HepG2 (cell line): ENCODE measurements around the gene ITPR1. TPM values are rescaled to one million over a fixed set of nuclear protein-coding genes. Genes with fewer than 3 reads are reported as not detected.

Source experiments
- FOXA1 ChIP-seq, 2 experiments: fragments of 450-650 bp in 1 of 2; sonication (generic) in 1 of 2; formaldehyde crosslinking in 1 of 2; IDR thresholded peaks; 2 replicates each; pipeline versions ENCODE4 v1.4.0 to v1.6.1; 2016 to 2020; ENCODE audit warnings: missing genetic modification reagents in 1 of 2
- IKZF1 ChIP-seq: fragments of 450-650 bp; IDR thresholded peaks from 2 replicates; pipeline ENCODE4 v1.7.1; 2016
- RBM22 ChIP-seq: fragments of 200-400 bp; formaldehyde crosslinking; optimal IDR thresholded peaks from 2 replicates; pipeline ENCODE3; 2017; ENCODE audit warnings: mild to moderate bottlenecking, low read length, moderate library complexity
- REL ChIP-seq: sonication (generic); formaldehyde crosslinking; conservative IDR thresholded peaks from 2 replicates; pipeline ENCODE4 v1.8.0; 2022; ENCODE audit warnings: mild to moderate bottlenecking, missing genetic modification reagents, moderate library complexity
- RFX3 ChIP-seq: IDR thresholded peaks from 2 replicates; pipeline ENCODE4 v1.6.1; 2016; ENCODE audit warnings: missing biosample characterization, missing genetic modification reagents
- TCF12 ChIP-seq, 2 experiments: fragments of 450-650 bp in 1 of 2; sonication (generic) in 1 of 2; formaldehyde crosslinking in 1 of 2; IDR thresholded peaks; 2 replicates each; pipeline versions ENCODE4 v1.6.1 to v1.8.0; 2017 to 2022; ENCODE audit warnings: antibody characterized with exemption in 1 of 2, mild to moderate bottlenecking in 1 of 2, missing genetic modification reagents in 1 of 2, moderate library complexity in 1 of 2
- ZBED4 ChIP-seq: sonication (generic); formaldehyde crosslinking; IDR thresholded peaks from 2 replicates; pipeline ENCODE4 v1.4.0; 2020; ENCODE audit warnings: missing genetic modification reagents, borderline replicate concordance
- ZBTB14 ChIP-seq: sonication (generic); formaldehyde crosslinking; IDR thresholded peaks from 2 replicates; pipeline ENCODE4 v1.4.0; 2020; ENCODE audit warnings: missing genetic modification reagents
- ZBTB20 ChIP-seq: sonication (generic); formaldehyde crosslinking; IDR thresholded peaks from 2 replicates; pipeline ENCODE4 v1.8.1; 2023; ENCODE audit warnings: missing genetic modification reagents, low read depth, mild to moderate bottlenecking, borderline replicate concordance
- ZNF282 ChIP-seq: fragments of 450-650 bp; IDR thresholded peaks from 2 replicates; pipeline ENCODE4 v1.6.1; 2018; ENCODE audit not compliant: partially characterized antibody
- ZNF350 ChIP-seq: sonication (generic); formaldehyde crosslinking; IDR thresholded peaks from 2 replicates; pipeline ENCODE4 v1.4.0; 2020; ENCODE audit warnings: mild to moderate bottlenecking, low read depth, missing genetic modification reagents, borderline replicate concordance
- ZNF512 ChIP-seq: sonication (generic); formaldehyde crosslinking; IDR thresholded peaks from 2 replicates; pipeline ENCODE4 v1.4.0; 2020; ENCODE audit warnings: mild to moderate bottlenecking, missing genetic modification reagents
- ZNF564 ChIP-seq: sonication (generic); formaldehyde crosslinking; IDR thresholded peaks from 2 replicates; pipeline ENCODE4 v1.8.1; 2023; ENCODE audit warnings: mild to moderate bottlenecking, missing genetic modification reagents
- ZNF619 ChIP-seq: sonication (generic); formaldehyde crosslinking; IDR thresholded peaks from 2 replicates; pipeline ENCODE4 v1.4.0; 2020; ENCODE audit warnings: mild to moderate bottlenecking, missing genetic modification reagents
- ZNF639 ChIP-seq: conservative IDR thresholded peaks from 2 replicates; pipeline ENCODE4 v1.6.1; 2018; ENCODE audit warnings: missing genetic modification reagents
- ZNF766 ChIP-seq: sonication (generic); formaldehyde crosslinking; IDR thresholded peaks from 2 replicates; pipeline ENCODE4 v1.5.0; 2020; ENCODE audit warnings: missing genetic modification reagents, borderline replicate concordance
- polyA plus RNA-seq, 8 experiments: library from polyadenylated mRNA; depleted of rRNA in 3 of 8; stranded (reverse) in 7 of 8; unstranded in 1 of 8; fragments of >200 nt; fragmentation: Illumina TruSeq in 4 of 8; extraction: Trizol in 4 of 8; gene quantifications; 2 replicates each; pipeline versions ENCODE4 v1.2.1 to v1.2.3, GENCODE V29; 2011 to 2016; ENCODE audit warnings: low read depth in 4 of 8, missing spikeins in 1 of 8, mixed read lengths in 1 of 8; ENCODE audit not compliant: insufficient read depth in 1 of 8
- total RNA-seq, 5 experiments: library from RNA; depleted of rRNA; stranded (reverse); fragments of >200 nt; fragmentation: Illumina TruSeq; extraction: Trizol; gene quantifications; 2 replicates each; pipeline ENCODE4 v1.2.3, GENCODE V29; 2016; ENCODE audit warnings: low read depth in 1 of 5
- TF ChIP-seq, protein P1 (sequence below): sonication (generic); formaldehyde crosslinking; IDR thresholded peaks from 2 replicates; pipeline ENCODE4 v1.4.0; 2020; ENCODE audit warnings: mild to moderate bottlenecking, missing genetic modification reagents

Gene ITPR1
- total and polyA plus RNA-seq, 2 of the 13 experiments (the other 11 are each of a cell fraction or from before 2014, with no cell fraction given): 10.0 to 11.4 TPM

DNA sequence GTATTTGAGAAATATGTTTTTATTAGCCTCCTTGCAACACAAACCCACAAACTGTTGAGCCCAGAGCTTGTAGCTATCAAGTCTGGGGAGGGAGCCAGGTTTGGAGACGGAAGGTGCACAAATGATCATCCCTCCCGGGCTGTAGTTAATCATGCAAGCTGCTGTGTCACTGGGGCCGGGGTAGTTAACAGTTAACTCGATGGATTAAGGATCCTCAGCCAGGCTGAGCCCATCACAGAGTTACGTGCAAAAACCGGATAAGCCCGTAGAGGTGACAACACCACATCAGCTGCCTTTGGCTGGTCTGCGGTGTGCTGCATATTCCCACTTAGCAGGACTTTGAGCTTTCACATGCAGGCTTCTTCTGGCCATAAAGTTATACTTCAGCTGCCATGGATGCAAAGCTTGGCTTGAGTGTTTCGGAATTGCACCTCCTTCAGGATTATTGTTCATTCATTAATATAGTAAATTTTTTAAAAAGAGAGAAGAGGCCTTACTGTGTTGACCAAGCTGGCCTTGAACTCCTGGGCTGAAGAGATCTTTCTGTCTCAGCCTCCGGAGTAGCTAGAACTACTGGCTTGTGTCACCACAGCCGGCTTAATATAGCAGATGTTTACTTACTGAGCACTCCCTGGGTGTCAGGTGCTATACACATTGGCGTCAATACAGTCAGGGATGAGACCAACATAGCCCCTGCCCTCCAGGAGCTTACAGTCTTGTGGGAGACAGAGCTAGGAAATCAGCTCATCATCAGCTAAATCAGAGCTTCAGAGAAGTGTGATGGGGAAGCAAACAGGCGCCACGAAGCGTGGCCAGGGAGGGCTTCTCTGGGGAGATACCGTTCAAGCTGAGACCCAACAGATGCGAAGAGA, 259.3 kb downstream of the ITPR1 start (continued):
- TF ChIP-seq FOXA1 (IDR thresholded peaks at IDR 0.05) (no peak), FOXA1 (CRISPR knock-in tag; IDR thresholded peaks at IDR 0.05) (peak; percentile 87), ZBTB20 (CRISPR knock-in tag) (peak; percentile 58; the same call in 1 of the 2 replicates), ZNF512 (CRISPR knock-in tag) (no peak), ZBTB14 (CRISPR knock-in tag) (no peak), RBM22 (no peak), ZBED4 (CRISPR knock-in tag) (peak; percentile 30; the same call in 1 of the 2 replicates), ZNF350 (CRISPR knock-in tag) (peak; percentile 53; the same call in 1 of the 2 replicates), ZNF282 (no peak), ZNF619 (no peak), ZNF766 (CRISPR knock-in tag) (no peak), REL (CRISPR knock-in tag) (0 out of 2 replicates have a peak, but pooled peaks have one; percentile 43), IKZF1 (no peak), TCF12 (IDR thresholded peaks at IDR 0.05) (no peak), TCF12 (CRISPR knock-in tag; IDR thresholded peaks at IDR 0.05) (0 out of 2 replicates have a peak, but pooled peaks have one; percentile 52), ZNF639 (CRISPR knock-in tag) (0 out of 2 replicates have a peak, but pooled peaks have one; percentile 9), ZNF564 (no peak), RFX3 (CRISPR knock-in tag) (no peak)
- TF ChIP-seq, protein P1, sequence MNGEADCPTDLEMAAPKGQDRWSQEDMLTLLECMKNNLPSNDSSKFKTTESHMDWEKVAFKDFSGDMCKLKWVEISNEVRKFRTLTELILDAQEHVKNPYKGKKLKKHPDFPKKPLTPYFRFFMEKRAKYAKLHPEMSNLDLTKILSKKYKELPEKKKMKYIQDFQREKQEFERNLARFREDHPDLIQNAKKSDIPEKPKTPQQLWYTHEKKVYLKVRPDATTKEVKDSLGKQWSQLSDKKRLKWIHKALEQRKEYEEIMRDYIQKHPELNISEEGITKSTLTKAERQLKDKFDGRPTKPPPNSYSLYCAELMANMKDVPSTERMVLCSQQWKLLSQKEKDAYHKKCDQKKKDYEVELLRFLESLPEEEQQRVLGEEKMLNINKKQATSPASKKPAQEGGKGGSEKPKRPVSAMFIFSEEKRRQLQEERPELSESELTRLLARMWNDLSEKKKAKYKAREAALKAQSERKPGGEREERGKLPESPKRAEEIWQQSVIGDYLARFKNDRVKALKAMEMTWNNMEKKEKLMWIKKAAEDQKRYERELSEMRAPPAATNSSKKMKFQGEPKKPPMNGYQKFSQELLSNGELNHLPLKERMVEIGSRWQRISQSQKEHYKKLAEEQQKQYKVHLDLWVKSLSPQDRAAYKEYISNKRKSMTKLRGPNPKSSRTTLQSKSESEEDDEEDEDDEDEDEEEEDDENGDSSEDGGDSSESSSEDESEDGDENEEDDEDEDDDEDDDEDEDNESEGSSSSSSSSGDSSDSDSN: peak; percentile 67; the same call in 1 of the 2 replicates
